Fibroblast of skin of back (primary cell): ENCODE measurements around the gene MGAT4B.

ENCODE experiments used
- DNase-seq: peaks from one replicate; pipeline ENCODE4 v3.0.0-alpha.2; 2013

The MGAT4B gene

DNA sequence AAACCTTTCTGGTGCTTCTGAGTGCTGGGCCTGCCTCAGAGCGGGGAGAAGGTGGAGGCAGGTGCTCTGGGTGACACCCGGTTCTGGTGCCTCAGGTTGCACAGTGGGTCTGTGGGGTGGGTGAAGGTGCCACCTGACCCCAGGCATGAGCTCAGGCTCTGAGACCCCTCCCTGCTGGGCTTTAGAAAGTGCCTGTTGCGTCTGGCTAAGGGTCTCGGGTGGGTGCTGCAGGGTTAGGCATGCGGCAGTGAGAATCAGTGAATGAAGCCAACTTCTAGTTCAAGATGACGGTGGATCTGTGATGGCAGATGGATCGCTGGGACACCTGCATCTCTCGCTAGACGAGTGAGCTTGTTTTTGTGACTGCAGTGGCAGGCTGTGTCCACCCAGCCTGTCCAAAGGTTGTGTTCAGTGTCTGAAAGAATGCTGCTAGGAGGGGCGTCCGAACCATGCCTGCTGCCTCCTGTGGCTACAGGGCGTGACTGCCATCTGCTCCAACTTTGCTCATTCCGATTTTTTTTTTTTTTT lies 19.1 kb upstream of the MGAT4B start:
- DNase-seq, result no peak

DNA sequence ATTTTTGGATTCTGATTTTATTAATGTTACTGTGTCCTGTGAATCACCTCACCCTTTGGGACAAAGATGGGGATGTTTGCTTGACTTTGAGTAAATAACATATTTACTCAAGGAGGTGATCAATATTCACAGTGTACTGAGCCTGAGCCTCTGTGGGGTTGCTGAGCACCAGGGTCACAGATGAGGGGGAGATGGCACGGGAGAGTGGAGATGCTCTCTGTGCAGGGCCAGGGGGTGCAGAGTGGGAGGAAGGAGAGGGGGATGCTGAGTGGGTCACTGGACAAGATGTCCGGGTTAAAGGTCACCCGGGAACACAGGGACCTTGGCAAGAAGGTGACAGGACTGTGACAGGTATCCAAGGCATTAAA lies 18.1 kb upstream of the MGAT4B start:
- no peak for DNase-seq

DNA sequence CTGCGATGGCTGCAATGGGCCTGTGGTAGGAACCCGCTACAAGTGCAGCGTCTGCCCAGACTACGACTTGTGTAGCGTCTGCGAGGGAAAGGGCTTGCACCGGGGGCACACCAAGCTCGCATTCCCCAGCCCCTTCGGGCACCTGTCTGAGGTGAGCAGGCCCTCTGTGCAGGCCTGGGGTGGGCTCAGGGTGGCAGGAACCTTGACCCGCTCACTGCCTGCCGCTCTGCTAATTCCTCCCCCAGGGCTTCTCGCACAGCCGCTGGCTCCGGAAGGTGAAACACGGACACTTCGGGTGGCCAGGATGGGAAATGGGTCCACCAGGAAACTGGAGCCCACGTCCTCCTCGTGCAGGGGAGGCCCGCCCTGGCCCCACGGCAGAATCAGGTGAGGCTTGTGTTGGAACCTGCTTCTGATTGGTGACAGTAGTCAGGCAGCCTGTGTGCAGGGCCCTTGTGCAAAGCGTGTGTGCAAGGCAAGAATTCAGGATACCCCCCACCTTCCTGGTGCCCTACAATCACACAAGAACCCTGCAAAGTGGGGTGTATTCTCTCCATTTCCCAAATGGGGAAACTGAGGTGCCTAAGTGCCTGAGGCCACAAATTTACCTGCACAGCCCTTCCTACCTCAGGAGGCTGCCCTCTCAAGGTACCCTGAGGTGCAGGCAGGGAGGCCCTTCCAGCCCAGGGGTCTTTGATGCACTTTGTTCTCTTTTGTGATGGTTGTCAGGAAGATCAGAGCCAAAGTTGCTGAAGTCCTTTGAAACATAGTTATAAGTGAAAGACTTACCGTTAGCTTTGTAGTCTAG lies 17.5 kb upstream of the MGAT4B start:
- DNase-seq, result no peak

DNA sequence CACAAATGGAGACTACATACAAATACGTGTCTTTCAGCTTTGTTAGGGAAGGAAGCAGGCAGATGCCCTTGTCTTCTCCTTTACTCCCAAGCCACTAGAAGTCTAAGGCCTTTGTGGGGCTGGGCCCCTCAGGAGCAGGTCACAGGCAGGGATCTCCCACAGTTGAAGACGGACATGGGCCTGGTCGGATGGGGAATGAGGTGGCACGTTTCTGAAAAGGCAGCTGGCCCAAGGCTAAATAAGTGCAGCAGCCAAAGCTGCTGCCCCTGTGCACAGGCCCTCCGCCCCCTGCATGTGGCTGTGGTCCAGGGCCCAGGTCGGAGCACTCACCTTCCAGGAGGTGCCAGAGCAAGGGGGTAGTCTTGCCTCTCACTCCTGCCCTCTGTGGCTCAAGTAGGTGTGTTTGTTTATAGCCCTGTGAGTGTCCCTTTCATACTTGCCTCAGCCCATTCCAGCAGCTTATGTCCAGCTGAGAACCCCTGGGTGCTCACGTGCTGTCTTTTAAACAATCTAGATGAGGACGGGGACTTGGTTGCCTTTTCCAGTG lies 15.9 kb upstream of the MGAT4B start:
- no peak for DNase-seq

DNA sequence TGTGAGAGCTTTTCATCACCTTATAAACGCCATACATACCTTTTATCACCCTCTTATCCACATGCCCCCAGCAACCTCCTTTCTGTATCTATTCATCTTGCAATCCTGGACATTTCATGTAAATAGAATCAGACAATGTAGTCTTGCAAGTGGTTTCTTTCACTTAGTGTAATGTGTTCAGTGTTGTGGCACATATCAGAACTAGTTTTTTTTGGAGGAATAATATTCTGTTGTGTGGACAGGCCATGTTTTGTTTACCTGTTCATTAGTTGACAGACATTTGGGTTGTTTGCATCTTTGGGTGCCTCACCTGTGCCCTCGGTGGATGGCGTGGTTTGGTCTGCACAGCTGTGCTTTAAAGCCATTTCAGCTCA lies 15.4 kb upstream of the MGAT4B start:
- no peak for DNase-seq

DNA sequence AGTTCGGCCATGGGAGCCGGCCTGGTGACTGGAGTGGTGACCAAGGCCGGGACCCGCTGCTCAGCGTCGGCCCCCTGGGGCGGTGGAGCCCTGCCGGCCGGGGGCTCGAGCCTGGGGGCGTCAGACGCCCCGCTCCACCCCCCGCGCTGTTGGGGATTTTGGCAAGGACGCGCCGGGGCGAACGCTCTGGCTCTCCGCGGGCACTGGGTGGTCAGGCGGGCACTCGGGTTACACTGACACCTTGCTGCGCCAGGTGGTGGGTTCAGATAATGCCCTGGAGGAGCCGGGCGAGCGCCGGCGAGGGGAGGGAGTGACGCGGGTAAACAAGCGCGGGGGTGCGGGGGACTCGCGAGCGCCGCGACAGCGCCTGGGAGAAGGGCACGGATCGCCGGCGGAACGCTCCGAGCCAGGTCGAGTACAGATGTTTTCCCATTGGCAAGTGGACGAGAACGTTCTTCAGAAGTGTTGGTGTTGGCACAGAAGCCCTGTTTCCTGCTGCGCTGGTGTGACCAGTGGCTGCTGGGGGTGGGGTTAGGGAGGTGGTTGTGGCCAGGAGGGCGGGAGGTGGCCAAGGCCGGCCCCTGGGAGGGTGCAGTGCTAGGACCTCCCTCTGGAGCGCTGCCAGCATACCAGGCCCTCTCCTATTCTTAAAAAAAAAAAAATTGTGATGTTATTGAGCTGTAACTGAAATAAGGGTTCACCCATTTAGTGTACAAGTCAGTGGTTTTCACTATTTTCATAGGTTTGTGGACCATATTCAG lies 14.8 kb upstream of the MGAT4B start:
- peak; percentile 96 for DNase-seq

DNA sequence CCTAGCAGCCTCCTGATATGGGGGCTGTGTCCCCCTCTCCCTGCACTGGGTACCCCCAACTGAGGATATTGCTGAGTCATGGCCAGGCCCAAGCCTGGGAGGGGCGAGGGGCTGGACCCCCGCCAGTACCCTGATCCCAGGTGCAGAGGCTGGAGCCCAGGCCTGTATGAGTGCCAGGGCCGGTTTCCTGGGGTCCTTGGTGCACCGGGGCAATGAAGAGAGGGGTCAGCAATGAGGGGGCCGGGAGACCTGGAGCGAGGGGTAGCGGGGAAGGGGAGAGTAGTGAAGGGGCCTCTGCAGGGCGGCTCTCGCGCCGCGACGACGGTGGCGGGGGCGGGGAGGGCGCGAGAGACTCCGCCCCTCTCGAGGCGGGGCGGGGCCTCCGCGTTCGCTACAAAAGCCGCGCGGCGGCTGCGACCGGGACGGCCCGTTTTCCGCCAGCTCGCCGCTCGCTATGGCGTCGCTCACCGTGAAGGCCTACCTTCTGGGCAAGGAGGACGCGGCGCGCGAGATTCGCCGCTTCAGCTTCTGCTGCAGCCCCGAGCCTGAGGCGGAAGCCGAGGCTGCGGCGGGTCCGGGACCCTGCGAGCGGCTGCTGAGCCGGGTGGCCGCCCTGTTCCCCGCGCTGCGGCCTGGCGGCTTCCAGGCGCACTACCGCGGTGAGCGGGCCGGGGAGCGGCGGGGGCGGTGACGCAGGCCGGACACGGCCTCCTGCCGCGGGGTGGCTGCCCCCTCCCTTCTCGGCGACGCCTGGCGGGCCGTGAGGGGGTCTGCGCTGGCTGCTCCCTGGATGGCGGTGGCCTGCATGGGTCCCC lies 14.0 kb upstream of the MGAT4B start, which contains the start of gene SQSTM1:
SQSTM1 (plus strand) TSS at position 423 of the 815 bp plus-strand sequence; CDS start at position 455, 32 bp downstream.
- DNase-seq, result peak; percentile 74

DNA sequence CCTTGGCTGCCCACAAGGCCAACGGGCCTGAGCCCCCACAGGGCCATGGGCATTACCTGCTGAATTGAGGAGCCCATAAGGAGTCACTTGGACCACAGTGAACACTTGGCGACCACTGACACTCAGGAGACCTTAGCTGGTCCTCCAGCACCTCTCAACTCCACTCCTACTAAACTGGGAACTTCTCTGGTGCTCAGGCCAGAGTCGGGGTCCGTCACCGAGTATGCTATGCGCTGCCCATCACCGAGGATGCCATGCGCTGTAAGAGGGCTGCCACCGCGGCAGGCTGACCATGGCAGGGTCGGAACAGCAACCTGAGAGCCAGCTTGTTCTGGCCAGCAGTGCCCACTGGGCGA lies 13.4 kb upstream of the MGAT4B start:
- no peak for DNase-seq

DNA sequence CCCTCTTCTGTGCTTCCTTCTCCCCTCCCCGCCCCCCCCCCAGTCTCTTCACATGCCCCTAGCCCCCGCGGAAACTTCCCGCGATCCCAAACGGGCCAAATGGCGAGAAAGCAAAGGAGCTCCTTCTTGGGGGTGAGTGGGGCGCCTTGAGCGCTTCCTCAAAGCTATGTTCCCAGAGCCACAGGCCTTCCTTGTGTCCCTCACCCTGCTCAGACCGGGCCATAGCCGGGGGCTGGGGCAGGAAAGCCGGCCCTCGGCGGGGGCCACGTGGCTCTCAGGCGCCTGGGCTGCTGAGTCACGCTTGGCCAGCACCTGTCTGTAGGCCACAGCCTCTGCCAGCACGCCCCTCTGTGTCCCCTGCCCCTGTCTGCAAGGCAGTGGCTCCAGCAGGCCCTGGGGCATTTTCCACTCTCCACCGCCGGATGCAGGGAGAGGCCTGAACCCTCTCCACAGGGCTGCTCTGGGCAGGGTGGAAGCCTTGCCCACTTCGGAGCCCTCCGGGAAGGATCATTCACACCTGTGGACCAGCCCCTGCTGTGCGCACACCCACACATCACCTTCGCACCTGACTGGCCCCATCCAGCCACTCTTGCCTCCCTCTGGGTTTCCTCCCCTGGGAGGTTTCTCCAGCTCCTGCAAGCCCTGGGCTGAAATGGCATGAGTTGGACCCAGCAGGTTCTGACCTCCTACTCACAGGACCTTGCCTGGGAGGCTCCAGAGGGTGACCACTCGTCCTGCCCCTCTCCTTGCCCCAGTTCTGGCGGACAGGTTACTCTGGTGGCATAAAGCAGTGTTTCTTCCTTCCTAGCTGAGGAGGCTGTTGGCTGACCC lies 12.8 kb upstream of the MGAT4B start:
- peak; percentile 48 for DNase-seq

DNA sequence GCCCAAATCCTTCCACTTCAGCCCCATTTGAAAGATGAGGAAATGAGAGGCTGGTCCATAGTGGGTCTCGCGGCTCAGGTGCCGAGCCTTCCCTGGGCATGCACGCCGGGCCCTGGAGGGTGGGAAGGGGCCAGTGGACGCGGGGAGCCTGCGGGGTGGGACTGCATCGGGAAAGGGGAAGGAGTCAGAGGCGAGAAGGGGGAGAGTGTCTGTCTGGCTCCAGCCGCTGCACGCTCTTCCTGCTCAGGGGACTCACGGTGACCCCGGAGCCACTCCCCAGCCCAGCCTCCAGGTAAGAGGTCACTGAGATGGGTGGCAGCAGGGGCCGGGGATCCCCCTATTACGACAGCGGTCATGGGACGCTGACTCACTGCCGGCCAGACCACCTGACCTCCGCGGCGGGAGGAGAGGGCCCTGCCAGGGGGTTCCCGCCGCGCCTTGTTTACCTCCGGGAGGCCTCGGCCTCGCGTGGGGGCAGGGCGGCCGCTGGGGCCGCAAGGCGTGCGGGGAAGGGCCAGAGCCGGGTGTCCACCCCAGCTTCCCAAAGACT lies 12.2 kb upstream of the MGAT4B start:
- DNase-seq, result peak; percentile 86

DNA sequence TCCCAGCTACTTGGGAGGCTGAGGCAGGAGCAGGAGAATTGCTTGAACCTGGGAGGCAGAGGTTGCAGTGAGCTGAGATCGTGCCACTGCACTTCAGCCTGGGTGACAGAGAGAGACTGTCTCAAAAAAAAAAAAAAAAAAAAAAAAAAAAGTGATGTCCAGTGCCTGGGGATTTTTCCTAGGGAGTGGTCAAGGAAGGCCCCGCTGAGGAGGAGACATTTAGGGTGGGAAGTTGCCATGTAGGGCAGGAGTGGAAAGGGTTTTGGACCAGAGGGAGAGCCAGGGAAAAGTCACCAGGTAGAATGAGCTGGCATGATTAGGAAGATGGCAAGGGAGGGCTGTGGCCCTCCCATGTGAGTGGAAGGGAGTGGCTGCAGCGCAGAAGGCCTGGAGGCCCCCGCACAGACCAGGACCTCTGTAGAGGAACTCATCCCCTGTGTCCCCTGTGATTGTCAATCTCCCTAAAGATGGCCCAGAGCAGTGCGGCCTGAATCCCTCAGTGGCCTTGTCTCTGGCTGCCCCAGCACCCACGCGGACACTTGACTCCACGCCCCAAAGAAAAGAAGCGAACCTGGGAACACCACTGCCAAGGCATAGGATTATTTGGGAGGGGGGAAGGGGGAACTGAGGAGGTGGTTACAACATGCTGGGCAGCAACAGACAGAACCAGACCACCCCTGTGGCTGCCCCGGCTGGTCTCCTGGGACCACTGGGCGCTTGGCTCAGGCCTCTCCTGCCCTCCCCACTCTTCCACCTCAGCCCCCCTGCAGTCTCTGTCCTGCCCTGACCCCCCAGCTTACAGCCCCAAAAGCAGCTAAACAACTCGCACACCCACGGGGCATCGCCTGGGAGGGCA lies 11.5 kb upstream of the MGAT4B start:
- DNase-seq, result no peak

DNA sequence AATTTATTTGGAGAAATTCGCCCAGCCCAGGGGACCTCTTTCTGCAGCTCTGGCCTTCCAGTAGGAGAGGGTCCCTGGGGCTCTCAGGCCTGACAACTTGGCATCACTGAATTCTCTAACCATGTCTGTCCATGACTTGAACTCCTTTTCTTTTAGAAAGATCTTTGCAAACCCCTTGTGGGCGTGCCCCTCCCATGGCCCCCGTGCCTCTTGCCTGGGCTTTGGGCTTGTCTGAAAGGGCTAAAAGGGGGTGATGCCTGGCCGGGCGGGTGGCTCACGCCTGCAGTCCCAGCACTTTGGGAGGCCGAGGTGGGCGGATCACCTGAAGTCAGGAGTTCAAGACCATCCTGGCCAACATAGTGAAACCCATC lies 10.8 kb upstream of the MGAT4B start:
- no peak for DNase-seq

DNA sequence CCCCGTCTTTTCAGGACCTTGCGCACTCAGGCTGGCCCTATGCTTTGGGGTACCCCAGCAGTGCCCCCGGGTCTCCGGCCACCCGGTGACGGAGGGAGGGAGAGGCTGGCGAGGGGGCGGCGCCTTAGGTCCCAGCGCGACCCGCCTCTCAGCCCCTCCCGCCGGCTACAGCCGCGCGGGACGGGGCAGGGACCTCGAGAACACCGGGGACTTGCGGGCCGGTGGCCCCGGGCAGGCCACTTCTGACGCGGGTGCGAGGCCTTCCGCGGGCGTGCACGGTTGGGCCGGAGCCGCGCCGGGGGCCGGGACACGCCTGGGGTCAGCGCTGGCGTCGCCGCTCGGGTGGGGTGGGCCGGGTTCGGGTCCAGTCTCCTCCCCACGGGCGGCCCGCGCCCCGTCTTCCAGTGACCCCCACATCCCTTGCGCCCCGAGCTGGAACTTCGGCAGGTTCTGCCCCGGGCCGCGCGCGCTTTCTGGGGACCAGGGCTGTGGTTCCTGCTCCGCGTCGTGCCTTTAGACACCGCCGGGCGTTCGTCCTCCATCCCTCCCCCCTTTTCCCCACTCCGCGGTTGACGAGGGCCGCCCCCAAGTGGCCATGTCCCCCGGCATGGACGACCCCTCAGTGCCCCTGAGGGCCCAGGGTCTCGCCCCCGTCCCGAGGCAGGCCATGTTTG lies 10.3 kb upstream of the MGAT4B start:
- no peak for DNase-seq

DNA sequence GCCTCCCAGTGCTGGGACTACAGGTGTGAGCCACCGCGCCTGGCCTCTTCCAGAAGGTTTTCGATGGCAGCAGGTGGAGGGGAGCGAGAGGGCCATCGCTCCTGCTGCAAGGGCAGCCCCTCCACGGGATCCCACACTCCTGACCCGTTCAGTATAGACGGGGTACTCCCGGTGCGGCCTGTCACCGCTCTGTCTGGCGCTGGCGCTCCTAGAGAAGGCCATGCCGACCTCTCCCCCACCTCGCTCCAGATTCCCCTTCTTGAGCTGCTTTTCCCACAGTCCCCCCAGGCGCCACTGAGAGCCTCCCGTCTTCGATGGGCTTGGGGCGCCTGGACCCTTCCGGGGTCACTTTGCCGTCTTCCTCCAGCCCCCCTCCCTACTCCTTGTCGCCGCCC lies 9.7 kb upstream of the MGAT4B start:
- no peak for DNase-seq

DNA sequence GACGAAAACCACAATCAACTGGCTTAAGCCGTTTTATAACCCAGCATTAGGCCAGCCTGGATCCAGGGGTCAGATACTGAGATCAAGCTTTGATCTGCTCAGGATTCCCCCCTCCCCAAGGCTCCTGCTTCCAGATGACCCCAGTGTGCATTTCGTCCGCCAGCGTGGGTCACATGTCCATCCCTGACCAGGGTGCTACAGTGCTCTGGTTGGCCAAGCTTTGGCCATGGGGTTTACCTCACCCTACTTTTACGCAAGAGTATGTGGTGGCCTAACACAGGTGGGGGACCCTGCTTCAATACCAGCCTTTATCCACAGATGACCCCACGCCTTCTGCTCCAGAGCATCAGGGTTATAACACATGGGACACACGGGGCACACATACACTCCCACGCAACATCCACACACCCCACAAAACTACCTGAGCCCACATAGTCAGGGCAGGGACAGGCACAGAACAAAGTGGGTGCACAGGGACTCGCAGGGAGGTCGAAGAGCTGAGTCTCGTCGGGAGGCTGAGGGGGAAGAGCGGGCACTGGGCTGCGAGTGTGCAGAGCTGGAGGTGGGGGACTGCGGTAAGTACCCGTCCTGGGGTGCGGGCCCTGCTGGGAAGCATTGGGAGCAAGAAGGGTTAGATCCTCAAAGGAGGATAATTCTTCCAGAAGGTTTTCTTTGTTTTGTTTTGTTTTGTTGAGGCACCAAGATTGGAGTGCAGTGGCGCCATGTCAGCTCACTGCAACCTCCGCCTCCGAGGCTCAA lies 9.0 kb upstream of the MGAT4B start:
- no peak for DNase-seq

DNA sequence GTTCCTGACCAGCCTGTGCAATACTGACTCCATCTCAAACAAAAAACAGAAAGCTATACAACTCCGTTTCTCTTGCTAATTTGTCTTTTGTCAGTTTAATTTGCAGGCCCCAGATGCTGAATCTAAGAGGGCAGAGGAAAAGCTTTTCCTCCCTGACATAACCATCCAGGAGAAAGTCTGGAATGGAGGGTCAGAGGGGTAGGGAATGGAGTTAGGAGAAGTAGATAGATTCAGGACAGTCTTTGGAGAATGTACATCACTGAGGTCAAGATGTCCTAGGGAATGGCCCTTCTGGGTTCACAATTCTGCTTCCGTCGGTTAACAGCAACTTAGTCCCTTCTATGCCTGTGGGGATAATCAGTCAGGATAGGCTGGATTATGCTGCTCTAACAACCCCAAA lies 7.4 kb upstream of the MGAT4B start:
- DNase-seq, result no peak

DNA sequence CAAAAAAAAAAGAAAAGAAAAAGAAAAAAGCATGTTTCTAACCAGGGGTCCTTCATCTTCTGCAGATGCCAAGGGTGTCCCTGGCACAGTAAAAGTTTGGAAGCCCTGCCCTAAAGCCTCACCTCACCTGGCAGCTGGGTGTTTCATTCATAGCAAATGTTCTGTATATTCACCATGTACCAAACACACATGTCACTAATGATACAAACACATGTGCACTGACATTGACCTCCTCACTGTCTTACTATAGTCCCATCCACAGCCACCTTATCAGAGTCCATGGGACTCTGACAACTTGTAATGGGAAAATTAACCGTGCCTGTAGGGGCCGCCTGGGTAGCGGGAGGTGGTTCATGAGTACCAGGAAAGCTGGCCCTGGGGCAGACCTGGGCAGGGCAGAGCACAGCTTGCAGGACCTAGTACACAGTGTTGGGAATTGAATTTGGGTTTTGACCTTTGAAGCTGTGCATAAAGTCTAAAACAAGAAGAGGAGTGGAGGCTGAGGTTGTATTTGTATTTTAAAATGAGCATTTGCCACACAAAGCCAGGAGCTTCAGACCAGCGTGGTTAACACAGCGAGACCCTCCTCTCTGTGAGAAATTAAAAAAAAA lies 6.4 kb upstream of the MGAT4B start:
- DNase-seq, result no peak

DNA sequence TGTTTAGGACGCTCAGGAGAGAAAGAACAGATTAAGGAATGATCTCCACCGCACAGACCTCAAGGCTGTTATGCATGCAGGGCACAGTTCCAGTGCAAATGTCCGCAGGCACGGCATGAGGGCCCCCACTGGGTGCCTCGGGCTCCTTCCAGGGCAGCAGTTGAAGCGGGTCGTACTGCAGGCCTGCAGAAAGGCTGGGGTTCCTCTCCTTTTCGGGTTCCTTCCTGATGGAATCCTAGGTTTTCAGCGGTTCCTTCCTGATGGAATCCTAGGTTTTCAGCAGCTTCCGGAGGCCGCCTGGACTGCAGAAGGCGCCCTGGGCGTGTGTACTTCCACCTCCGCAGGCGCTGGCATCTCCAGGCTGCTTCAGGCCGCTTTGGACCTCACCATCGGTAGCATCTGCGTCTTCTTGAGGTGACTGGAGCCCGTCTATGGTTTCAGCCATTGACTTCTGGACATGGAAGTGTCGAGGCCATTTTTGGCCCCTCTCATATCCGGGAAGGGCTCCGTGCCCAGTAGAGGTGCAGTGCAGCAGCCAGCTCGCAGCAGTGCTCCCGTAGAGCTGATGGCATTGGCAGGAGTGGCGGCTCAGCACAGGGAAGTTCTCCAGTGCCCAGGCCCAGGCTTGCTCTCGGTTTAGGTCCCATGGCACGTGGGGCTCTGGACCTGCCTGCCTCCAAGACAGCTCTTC lies 5.6 kb upstream of the MGAT4B start:
- DNase-seq, result no peak
